Panc1 (cell line): ENCODE results near the gene SHLD1.
"Not testable (repeated sequence)": the region's sequence is repeated elsewhere in the genome, so short reads cannot be mapped to it uniquely, and the experiment has no call there.

Experiments
- POLR2AphosphoS5 ChIP-seq: IDR thresholded peaks from 2 replicates; pipeline ENCODE4 v1.6.1; 2012; ENCODE audit warnings: mild to moderate bottlenecking, low read depth, low read length, moderate library complexity
- TF ChIP-seq, protein P1 (sequence below): fragments of 450-650 bp; IDR thresholded peaks from 2 replicates; pipeline ENCODE4 v1.5.1; 2017; ENCODE audit warnings: mild to moderate bottlenecking

DNA sequence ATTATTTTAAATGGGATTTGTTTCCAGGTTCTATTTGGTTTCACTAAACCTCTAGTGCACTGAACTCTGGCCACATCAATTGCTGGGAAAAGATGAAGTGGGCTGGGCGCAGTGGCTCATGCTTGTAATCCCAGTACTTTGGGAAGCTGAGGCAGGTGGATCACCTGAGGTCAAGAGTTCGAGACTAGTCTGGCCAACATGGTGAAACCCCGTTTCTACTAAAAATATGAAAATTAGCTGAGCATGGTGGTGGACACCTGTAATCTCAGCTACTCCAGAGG, 25.1 kb upstream of the SHLD1 start:
- TF ChIP-seq, protein P1, sequence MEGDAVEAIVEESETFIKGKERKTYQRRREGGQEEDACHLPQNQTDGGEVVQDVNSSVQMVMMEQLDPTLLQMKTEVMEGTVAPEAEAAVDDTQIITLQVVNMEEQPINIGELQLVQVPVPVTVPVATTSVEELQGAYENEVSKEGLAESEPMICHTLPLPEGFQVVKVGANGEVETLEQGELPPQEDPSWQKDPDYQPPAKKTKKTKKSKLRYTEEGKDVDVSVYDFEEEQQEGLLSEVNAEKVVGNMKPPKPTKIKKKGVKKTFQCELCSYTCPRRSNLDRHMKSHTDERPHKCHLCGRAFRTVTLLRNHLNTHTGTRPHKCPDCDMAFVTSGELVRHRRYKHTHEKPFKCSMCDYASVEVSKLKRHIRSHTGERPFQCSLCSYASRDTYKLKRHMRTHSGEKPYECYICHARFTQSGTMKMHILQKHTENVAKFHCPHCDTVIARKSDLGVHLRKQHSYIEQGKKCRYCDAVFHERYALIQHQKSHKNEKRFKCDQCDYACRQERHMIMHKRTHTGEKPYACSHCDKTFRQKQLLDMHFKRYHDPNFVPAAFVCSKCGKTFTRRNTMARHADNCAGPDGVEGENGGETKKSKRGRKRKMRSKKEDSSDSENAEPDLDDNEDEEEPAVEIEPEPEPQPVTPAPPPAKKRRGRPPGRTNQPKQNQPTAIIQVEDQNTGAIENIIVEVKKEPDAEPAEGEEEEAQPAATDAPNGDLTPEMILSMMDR = not testable (repeated sequence)
- TF ChIP-seq POLR2AphosphoS5 = not testable (repeated sequence)
